Activated T-cell treated with anti-CD3 and anti-CD28 coated beads, Interleukin-2, amount 50 U/mL, for 72 hours (primary cell): ENCODE results near the gene DOK6. TPM values are rescaled to one million over a fixed set of nuclear protein-coding genes. Genes with fewer than 3 reads are reported as not detected.
A peak's percentile ranks its signal among the peaks of the same experiment; 100 is the strongest.
"Not testable (repeated sequence)": the region's sequence is repeated elsewhere in the genome, so short reads cannot be mapped to it uniquely, and the experiment has no call there.

ENCODE experiments used
- ATAC-seq, 2 donors: fragments of 150-1000 bp; cut with Tn5 transposase; replicated peaks in 1 of 2; 2 replicates each; pipeline ENCODE4 v1.10.0; 2021; ENCODE audit warnings: moderate library complexity in 2 of 2, mild to moderate bottlenecking in 1 of 2
- DNase-seq, 2 donors: peaks; one replicate each; pipeline ENCODE4 v3.0.0; 2021 to 2022; ENCODE audit warnings: mixed read lengths in 1 of 2
- H3K27ac Mint-ChIP-seq: one replicate; pipeline ENCODE4 v1.8.0; 2022; ENCODE audit warnings: mild to moderate bottlenecking, moderate library complexity, mixed read lengths
- H3K27me3 Mint-ChIP-seq: one replicate; pipeline ENCODE4 v1.8.0; 2022; ENCODE audit warnings: low read depth, mixed read lengths
- H3K36me3 Mint-ChIP-seq, 2 donors: one replicate each; pipeline ENCODE4 v1.8.0; 2022; ENCODE audit warnings: mixed read lengths in 2 of 2, mild to moderate bottlenecking in 1 of 2; ENCODE audit not compliant: insufficient read depth in 2 of 2
- H3K4me1 Mint-ChIP-seq: one replicate; pipeline ENCODE4 v1.8.0; 2022; ENCODE audit warnings: low read depth, mixed read lengths
- H3K4me3 Mint-ChIP-seq, 2 donors: one replicate each; pipeline ENCODE4 v1.8.0; 2022; ENCODE audit warnings: mild to moderate bottlenecking in 2 of 2, mixed read lengths in 2 of 2, moderate library complexity in 2 of 2
- H3K9me3 Mint-ChIP-seq, 2 donors: one replicate each; pipeline ENCODE4 v1.8.0; 2022; ENCODE audit warnings: mixed read lengths in 2 of 2
- total RNA-seq, 2 donors: library from RNA; stranded (reverse); gene quantifications; one replicate each; pipeline ENCODE4 v1.2.3, GENCODE V29; 2022

DOK6 gene
- total RNA-seq, 2 donors from 2014 or later = not detected

DNA sequence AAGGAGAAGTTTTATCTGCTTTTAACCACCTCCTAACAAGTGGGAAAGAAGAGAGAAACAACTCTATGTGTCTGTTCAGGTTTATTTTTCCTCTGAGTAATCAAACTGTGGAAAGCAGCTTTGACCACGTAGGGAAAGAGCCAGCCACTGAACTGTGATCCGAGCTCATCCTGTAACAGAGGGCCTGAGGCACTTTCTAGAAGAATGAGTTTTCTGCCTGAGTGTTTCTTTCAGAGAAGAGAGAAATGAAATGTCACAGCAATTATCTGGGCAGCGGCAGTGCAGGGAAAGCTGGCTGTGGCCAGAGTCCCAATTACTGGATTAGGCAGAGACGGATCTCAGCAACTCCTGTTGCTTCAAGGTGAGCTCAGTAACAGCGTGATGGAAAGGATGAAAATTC is 395.1 kb downstream of the DOK6 start:
- H3K4me1 Mint-ChIP-seq = no peaks in the 10 kb centered on the region
- H3K27me3 Mint-ChIP-seq = no peaks in the 10 kb centered on the region
- no peak overlapping the region for H3K27ac Mint-ChIP-seq
- no peaks in the 10 kb centered on the region for H3K36me3 Mint-ChIP-seq
- peaks cover 0 to 6% of the 10 kb centered on the region in 2 donors for H3K9me3 Mint-ChIP-seq
- DNase-seq (no peak), ATAC-seq (no peak)
- H3K4me3 Mint-ChIP-seq = no peak overlapping the region

DNA sequence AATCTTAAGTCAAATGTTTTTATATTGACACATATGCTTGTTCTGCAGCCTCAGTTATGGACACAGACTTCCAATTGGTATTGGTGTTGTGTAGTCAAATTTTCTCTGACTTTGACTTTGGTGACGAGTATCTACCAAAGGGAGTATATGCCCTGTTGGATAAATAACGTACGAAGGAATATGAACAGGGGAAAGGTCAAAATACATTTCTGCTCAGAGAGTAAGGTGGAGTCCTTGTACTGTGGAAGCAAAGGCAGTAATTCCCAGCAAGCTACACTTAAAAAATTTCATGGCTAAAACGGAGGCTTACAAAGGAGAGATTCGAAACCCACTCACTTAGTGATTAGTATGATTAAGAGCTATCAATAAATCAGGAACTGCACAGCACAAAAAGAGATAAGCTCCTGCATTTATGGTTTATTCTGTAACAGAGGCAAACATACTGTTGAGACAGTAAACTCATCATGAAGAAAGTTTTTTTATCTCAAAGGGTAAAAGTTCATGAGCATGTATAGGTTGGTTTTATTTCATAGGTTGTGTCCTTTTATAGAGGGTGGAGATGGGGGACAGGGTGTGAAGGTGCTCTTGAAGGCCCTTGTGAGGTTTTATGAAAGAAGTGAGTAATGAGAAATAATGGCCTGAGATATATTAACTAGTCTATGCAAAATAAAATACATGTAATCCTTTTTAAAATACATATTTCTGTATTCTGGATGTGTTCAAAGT is 404.3 kb downstream of the DOK6 start:
- no peak overlapping the region for H3K27ac Mint-ChIP-seq
- H3K9me3 Mint-ChIP-seq = no peaks in the 10 kb centered on the region
- no peak for ATAC-seq
- DNase-seq = no peak
- no peaks in the 10 kb centered on the region for H3K27me3 Mint-ChIP-seq
- no peaks in the 10 kb centered on the region for H3K4me1 Mint-ChIP-seq
- H3K36me3 Mint-ChIP-seq = peaks cover 0 to 4% of the 10 kb centered on the region in 2 donors
- no peak overlapping the region for H3K4me3 Mint-ChIP-seq

DNA sequence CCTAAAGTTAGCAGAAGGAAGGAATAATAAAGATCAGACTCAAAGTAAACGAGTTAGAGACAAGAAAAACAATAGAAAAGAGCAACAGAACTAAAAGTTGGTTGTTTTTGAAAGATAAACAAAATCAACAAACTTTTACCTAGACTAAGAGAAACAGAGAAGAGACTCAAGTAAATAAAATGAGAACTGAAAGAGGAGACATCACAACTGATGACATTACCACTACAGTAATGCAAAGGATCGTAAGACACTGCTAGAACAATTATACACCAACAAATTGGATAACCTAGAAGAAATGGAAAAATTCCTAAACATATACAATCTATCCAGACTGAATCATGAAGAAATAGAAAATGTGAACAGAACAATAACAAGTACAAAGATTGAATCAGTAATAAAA is 407.7 kb downstream of the DOK6 start:
- Mint-ChIP-seq H3K4me1 (no peaks in the 10 kb centered on the region), H3K36me3 (peaks cover 2 to 4% of the 10 kb centered on the region in 2 donors), H3K27ac (peak overlapping the region; percentile 8), H3K27me3 (no peaks in the 10 kb centered on the region), H3K9me3 (peaks cover 0 to 3% of the 10 kb centered on the region in 2 donors), H3K4me3 (no peak overlapping the region)
- DNase-seq (no peak), ATAC-seq (no peak)

DNA sequence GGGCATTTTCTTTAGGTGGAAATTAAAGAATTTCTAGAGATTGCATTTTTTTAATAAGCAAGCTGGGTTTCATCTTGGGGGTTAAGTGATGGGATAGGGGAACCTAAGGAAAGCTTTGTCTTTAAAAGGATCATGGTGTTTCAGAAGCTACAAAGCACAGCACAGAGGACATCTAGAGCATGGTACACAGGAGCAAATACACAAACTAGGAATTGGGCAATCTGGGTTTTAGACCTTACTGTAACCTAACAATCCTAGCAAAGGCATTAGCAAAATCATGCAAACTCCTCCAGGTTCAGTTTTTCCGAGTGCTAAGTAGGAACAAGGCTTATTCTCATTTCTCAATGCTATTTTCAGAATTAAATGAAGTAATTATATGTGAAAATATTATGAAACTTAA is 412.9 kb downstream of the DOK6 start:
- Mint-ChIP-seq H3K36me3 (peaks cover 3 to 4% of the 10 kb centered on the region in 2 donors), H3K4me1 (no peaks in the 10 kb centered on the region), H3K27me3 (no peaks in the 10 kb centered on the region), H3K27ac (no peak overlapping the region), H3K9me3 (peaks cover 0 to 3% of the 10 kb centered on the region in 2 donors), H3K4me3 (no peak overlapping the region)
- DNase-seq (no peak), ATAC-seq (no peak)

DNA sequence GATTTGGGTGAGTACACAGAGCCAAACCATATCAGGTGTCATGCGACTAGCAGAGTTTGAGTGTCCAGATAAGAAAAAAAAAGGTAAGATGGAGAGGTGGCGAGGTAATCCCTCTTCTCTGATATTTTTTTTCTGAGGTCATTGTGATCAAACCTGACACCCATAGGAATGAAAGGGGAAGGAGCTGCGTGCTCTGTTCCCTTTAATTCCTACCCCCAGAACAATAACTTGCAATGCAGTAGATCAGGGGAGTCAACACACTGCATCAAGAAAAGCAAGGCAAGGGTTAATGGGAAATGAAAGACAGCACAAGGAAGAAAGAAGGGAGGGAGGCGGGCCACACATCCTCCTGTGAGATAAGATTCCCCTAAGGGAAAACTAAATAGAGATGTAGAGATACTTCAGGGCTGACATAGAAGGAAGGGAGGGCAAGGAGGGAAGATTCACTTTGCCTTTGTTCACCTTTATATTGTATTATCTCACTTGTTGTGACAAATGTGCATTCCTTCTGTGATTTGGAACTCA is 414.2 kb downstream of the DOK6 start:
- ATAC-seq (no peak), DNase-seq (no peak)
- Mint-ChIP-seq H3K27me3 (no peaks in the 10 kb centered on the region), H3K4me1 (no peaks in the 10 kb centered on the region), H3K9me3 (peaks cover 0 to 3% of the 10 kb centered on the region in 2 donors), H3K4me3 (no peak overlapping the region), H3K36me3 (peaks cover under 1 to 3% of the 10 kb centered on the region in 2 donors), H3K27ac (no peak overlapping the region)

DNA sequence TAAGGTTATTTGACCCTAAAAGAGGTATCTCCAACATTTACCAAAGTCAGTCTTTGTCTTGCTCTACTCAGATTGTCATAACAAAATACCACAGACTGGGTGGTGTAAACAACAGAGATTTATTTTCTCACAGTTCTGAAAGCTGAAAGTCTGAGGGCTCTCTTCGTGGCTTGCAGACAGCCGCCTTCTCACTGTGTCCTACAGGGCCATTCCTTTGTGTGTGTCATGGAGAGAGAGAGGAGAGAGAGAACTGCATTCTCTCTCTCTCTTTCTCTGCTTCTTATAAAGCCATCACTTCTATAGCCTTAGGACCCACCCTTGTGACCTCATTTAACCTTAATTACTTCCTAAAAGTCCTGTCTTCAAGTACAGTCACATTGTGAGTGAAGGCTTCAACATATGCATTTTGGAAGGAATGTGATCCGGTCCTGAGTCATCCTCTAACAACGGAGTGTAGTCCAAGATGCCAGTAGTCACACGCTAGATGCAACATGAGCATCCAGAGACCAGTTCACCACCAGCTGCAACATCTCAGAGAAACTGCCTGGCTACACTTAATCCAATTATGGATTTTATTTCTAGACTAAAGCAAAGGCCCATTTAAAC is 416.8 kb downstream of the DOK6 start:
- no peak overlapping the region for H3K4me3 Mint-ChIP-seq
- H3K9me3 Mint-ChIP-seq = peaks cover 0 to 2% of the 10 kb centered on the region in 2 donors
- H3K27ac Mint-ChIP-seq = no peak overlapping the region
- no peak for DNase-seq
- no peaks in the 10 kb centered on the region for H3K27me3 Mint-ChIP-seq
- no peaks in the 10 kb centered on the region for H3K4me1 Mint-ChIP-seq
- ATAC-seq = no peak
- H3K36me3 Mint-ChIP-seq = peaks cover 0 to 1% of the 10 kb centered on the region in 2 donors

DNA sequence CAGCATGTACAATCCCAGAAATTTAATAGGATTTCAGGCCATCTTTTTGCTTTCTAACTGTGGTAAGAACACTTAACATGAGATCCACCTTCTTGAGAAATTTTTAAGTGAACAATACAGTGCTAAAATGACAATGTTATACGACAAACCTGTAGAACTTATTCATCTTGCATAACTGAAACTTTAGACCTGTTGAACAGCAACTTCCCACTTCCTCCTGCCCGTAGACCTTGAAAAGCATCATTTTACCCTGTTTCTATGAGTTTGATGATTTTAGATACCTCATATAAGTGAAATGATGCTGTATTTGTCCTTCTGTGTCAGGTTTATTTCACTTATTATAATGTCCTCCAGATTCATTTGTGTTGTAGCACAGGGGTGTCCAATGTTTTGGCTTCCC is 418.8 kb downstream of the DOK6 start:
- Mint-ChIP-seq H3K36me3 (peaks cover 0 to 5% of the 10 kb centered on the region in 2 donors), H3K27ac (no peak overlapping the region), H3K27me3 (no peaks in the 10 kb centered on the region), H3K9me3 (peaks cover 2% of the 10 kb centered on the region in 2 donors), H3K4me3 (no peak overlapping the region), H3K4me1 (no peaks in the 10 kb centered on the region)
- DNase-seq (no peak), ATAC-seq (no peak)

DNA sequence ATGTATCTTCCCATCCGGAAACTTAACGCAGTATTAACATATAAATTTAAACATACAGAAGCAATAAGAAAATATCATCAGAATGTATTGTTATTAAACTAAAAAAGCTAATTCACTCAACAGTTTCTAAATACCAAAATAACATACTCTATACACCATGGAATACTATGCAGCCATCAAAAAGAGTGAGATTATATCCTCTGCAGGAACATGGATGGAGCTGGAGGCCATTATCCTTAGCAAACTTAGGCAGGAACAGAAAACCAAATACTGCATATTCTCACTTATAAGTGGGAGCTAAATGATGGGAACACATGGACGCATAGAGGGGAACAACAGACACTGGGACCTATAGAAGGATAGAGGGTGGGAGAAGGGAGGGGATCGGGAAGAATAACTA is 419.9 kb downstream of the DOK6 start:
- no peak for ATAC-seq
- Mint-ChIP-seq H3K4me1 (no peaks in the 10 kb centered on the region), H3K27ac (no peak overlapping the region), H3K36me3 (peaks cover 0 to 5% of the 10 kb centered on the region in 2 donors), H3K9me3 (peaks cover 2% of the 10 kb centered on the region in 2 donors), H3K27me3 (no peaks in the 10 kb centered on the region), H3K4me3 (no peak overlapping the region)
- no peak for DNase-seq

DNA sequence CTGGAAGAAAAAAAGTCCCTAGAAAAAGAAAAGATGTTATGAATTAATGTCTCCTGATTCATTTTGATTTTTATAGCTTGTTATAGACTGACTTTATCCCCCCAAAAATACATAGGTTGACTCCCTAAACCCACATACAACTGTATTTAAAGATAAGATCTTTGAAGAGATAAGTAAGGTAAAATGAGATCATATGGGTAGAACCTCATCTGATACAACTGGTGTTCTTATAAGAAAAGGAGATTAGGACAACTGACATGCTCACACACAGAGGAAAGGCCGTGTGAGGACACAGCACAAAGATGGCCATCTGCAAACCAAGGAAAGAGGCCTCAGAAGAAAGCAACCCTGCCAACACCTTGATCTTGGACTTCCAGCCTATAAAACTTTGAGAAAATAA is 429.5 kb downstream of the DOK6 start:
- no peak for DNase-seq
- H3K36me3 Mint-ChIP-seq = peaks cover 9 to 10% of the 10 kb centered on the region in 2 donors
- no peaks in the 10 kb centered on the region for H3K9me3 Mint-ChIP-seq
- no peak overlapping the region for H3K4me3 Mint-ChIP-seq
- H3K27me3 Mint-ChIP-seq = no peaks in the 10 kb centered on the region
- H3K4me1 Mint-ChIP-seq = no peaks in the 10 kb centered on the region
- no peak for ATAC-seq
- no peak overlapping the region for H3K27ac Mint-ChIP-seq

DNA sequence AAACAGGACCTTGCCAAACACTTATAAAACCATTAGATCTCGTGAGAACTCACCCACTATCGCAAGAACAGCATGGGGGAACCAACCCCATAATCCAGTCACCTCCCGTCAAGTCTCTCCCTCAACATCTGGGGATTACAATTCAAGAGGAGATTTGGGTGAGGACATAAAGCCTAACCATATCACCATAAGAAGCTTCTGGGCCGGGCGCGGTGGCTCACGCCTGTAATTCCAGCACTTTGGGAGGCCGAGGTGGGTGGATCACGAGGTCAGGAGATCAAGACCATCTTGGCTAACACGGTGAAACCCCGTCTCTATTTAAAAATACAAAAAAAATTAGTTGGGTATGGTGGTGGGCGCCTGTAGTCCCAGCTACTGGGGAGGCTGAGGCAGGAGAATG is 434.3 kb downstream of the DOK6 start:
- H3K27ac Mint-ChIP-seq, H3K4me3 Mint-ChIP-seq, DNase-seq, H3K27me3 Mint-ChIP-seq, H3K9me3 Mint-ChIP-seq, H3K36me3 Mint-ChIP-seq, H3K4me1 Mint-ChIP-seq, ATAC-seq: not testable (repeated sequence)

DNA sequence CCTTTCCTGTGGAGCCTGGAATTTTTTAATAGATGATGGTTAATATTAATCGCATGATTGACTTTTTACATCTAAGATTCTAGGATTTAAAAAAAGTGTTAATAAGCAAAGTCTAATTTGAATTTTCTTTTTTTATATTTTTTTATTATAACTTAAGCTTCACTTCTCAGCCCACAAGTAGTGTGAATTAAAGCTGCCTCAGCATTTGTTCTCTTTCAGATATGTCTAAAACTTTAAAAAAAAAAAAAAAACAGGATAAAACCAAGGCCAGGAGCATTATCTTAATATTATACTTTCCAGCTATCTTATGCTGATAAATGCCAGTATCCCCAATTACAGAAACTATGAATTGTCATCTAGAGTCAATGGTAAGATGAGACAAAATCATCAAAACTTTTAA is 437.3 kb downstream of the DOK6 start:
- no peak overlapping the region for H3K4me3 Mint-ChIP-seq
- no peaks in the 10 kb centered on the region for H3K9me3 Mint-ChIP-seq
- no peaks in the 10 kb centered on the region for H3K27me3 Mint-ChIP-seq
- DNase-seq (no peak), ATAC-seq (no peak)
- H3K36me3 Mint-ChIP-seq = peaks cover 3% of the 10 kb centered on the region in 2 donors
- H3K4me1 Mint-ChIP-seq = no peaks in the 10 kb centered on the region
- H3K27ac Mint-ChIP-seq = no peak overlapping the region

DNA sequence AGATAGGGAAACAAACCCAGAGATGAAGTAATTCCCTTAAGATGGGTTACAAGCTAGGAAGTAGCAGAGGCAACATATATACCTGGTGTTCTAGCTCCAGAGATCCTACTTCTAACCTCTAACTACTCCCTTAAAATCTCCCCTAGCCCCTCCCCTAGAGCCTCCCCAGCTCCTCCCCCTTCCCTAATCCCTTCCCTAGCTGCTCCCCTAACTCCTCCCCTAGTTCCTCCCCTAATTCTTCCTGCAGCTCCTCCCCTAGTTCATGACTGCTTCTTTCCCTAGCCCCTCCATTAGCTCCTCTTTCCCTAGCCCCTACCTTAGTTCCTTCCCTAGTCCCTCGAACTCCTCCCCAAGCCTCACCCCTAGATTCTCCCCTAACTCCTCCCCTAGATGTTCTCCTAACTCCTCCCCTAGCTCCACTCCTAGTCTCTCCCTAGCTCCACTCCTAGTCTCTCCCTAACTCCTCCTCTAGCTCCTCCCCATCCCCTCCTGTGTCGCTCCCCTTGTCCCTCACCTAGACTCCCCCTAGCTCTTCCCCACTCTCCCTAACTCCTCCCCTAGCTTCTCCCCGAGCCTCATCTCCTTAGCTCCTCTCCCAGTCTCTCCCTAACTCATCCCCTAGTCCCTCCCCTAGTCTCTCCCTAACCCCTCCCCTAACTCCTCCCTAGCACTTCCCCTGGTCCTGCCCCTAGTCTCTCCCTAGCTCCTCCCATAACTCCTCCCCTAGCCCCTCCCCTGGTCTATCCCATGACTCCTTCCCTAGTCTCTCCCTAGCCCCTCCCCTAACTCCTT is 438.1 kb downstream of the DOK6 start:
- Mint-ChIP-seq H3K27me3 (no peaks in the 10 kb centered on the region), H3K4me1 (no peaks in the 10 kb centered on the region), H3K36me3 (peaks cover 3% of the 10 kb centered on the region in 2 donors), H3K27ac (peak overlapping the region; percentile 63), H3K9me3 (no peaks in the 10 kb centered on the region), H3K4me3 (no peak overlapping the region)
- DNase-seq (peak in 1 of 2 donors; percentile 2), ATAC-seq (peak; percentile 56 to 57)

DNA sequence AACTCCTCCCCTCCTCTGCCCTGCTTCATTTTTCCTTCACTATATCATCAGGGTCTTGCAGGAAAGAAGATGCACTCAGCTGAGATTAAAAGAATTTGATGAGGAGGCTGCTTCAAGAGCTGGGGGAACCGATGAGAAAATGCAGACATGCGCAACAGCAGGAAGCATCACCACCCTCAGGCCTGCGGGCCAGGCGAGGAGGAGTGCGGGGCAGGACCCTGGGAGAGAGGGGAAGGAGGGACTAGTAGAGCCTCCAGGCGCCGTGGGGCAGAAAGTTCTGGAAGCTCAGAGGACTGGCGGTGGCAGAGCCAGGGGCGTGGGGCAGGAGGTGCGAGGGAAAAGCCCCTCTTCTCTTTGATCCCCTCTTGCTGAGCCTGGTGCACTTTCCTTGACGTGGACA is 438.8 kb downstream of the DOK6 start:
- Mint-ChIP-seq H3K4me3 (no peak overlapping the region), H3K27ac (no peak overlapping the region), H3K27me3 (no peaks in the 10 kb centered on the region), H3K36me3 (peaks cover 0 to 3% of the 10 kb centered on the region in 2 donors), H3K4me1 (no peaks in the 10 kb centered on the region), H3K9me3 (no peaks in the 10 kb centered on the region)
- DNase-seq (no peak), ATAC-seq (peak in 1 of 2 donors; percentile 14)
